Body of pancreas (tissue), 4 donors: Measurements from ENCODE around the gene RASGRF1.

Experiments
- CTCF ChIP-seq, 7 experiments: fragments of 450-650 bp in 4 of 7; fragments of 200-600 bp in 3 of 7; sonication (generic) in 3 of 7; IDR thresholded peaks; one replicate each; pipeline ENCODE4 v1.5.1; 2016 to 2019; ENCODE audit warnings: antibody characterized with exemption in 7 of 7
- POLR2A ChIP-seq, 3 donors: fragments of 450-650 bp; IDR thresholded peaks; one replicate each; pipeline ENCODE4 v1.6.1; 2016; ENCODE audit warnings: antibody characterized with exemption in 3 of 3, mild to moderate bottlenecking in 2 of 3

DNA sequence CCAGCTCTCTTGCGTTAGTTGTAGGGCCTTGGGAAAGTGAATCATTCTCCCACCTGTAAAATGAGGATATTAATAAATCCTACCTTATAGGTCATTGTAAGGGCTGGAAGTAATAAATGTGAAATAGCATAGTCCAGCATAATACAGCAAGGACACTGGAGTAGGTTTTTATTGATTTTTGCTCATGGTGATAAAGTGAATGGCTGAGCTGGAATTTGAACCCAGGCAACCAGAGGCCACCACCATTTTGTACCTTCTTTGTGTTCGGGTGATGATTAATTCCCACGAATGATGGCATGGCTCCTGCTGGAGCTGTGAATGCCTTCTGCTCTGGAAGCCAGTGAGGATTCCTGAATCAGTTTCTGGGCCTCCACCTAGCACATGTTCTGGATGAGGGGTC is 177.6 kb downstream of the RASGRF1 start:
- no peak for TF ChIP-seq POLR2A (IDR thresholded peaks at IDR 0.05)
- no peak for TF ChIP-seq CTCF (IDR thresholded peaks at IDR 0.05)
